GM18517 (cell line): ENCODE results near the gene DCAF6.
"Not testable (repeated sequence)": the region's sequence is repeated elsewhere in the genome, so short reads cannot be mapped to it uniquely, and the experiment has no call there.

Experiments
- ATAC-seq: cut with Tn5 transposase; IDR thresholded peaks from one replicate; pipeline ENCODE4 v1.9.1; 2021; ENCODE audit warnings: mild to moderate bottlenecking, moderate library complexity; ENCODE audit not compliant: unreplicated experiment

DCAF6 gene

GRCh38 chr1:167923324-167924056 lies 13.0 kb upstream of the DCAF6 start:
- no peak for ATAC-seq

- ATAC-seq, result no peak
These were observed 12.4 kb upstream of the DCAF6 start for GRCh38 chr1:167924102-167924501.

- ATAC-seq, result no peak
These were observed 11.8 kb upstream of the DCAF6 start for GRCh38 chr1:167924543-167925231.

- ATAC-seq, result no peak
These were observed 9.9 kb upstream of the DCAF6 start for GRCh38 chr1:167926486-167926997.

- ATAC-seq, result peak; percentile 51
These were observed 9.3 kb upstream of the DCAF6 start for GRCh38 chr1:167927046-167927754.

- no peak for ATAC-seq
These were observed 8.0 kb upstream of the DCAF6 start for GRCh38 chr1:167928457-167928852.

- not testable (repeated sequence) for ATAC-seq
These were observed 7.6 kb upstream of the DCAF6 start for GRCh38 chr1:167928919-167929318.

GRCh38 chr1:167929725-167930124 lies 6.8 kb upstream of the DCAF6 start:
- ATAC-seq, result no peak

- no peak for ATAC-seq
These were observed 2.7 kb upstream of the DCAF6 start for GRCh38 chr1:167933788-167934187.

- no peak for ATAC-seq
These were observed 1.9 kb upstream of the DCAF6 start for GRCh38 chr1:167934426-167935215.

GRCh38 chr1:167935216-167936067 lies 1.0 kb upstream of the DCAF6 start:
- peak; percentile 4 for ATAC-seq

- no peak for ATAC-seq
These were observed 636 bp downstream of the DCAF6 start, which contains the start of gene MPC2 for GRCh38 chr1:167936930-167937708. Gene MPC2 (minus strand): TSS chr1:167937072. CDS start chr1:167935841, 1,231 bp downstream.

- ATAC-seq, result no peak
These were observed 1.2 kb downstream of the DCAF6 start for GRCh38 chr1:167937709-167938010.

- ATAC-seq, result no peak
These were observed 1.7 kb downstream of the DCAF6 start for GRCh38 chr1:167938080-167938636.

- no peak for ATAC-seq
These were observed 3.8 kb downstream of the DCAF6 start for GRCh38 chr1:167940264-167940663.

- ATAC-seq, result no peak
These were observed 7.1 kb downstream of the DCAF6 start for GRCh38 chr1:167943541-167943940.

- no peak for ATAC-seq
These were observed 11.2 kb downstream of the DCAF6 start for GRCh38 chr1:167947733-167948132.

- ATAC-seq, result no peak
These were observed 13.3 kb downstream of the DCAF6 start for GRCh38 chr1:167949785-167950184.

- no peak for ATAC-seq
These were observed 14.1 kb downstream of the DCAF6 start for GRCh38 chr1:167950569-167950968.
